KMS-11 (cell line): ENCODE data around the gene HRH3.
A peak's percentile ranks its signal among the peaks of the same experiment; 100 is the strongest.

Experiments used
- H2AFZ ChIP-seq: fragments of 200-600 bp; sonication (generic); 2 replicates; pipeline ENCODE4 v1.6.1; 2016; ENCODE audit warnings: antibody characterized with exemption, mixed run types, low read depth
- H3K27ac ChIP-seq: fragments of 200-600 bp; sonication (generic); 2 replicates; pipeline ENCODE4 v1.6.1; 2016; ENCODE audit warnings: mild to moderate bottlenecking, mixed run types
- H3K27me3 ChIP-seq: fragments of 200-600 bp; sonication (generic); 2 replicates; pipeline ENCODE4 v1.6.1; 2017; ENCODE audit warnings: mild to moderate bottlenecking, low read depth, mixed run types, moderate library complexity; ENCODE audit not compliant: insufficient read depth
- H3K36me3 ChIP-seq: fragments of 200-600 bp; sonication (generic); 2 replicates; pipeline ENCODE4 v1.6.1; 2017; ENCODE audit warnings: mild to moderate bottlenecking, mixed run types; ENCODE audit not compliant: insufficient read depth
- H3K4me1 ChIP-seq: fragments of 200-600 bp; sonication (generic); 2 replicates; pipeline ENCODE4 v1.6.1; 2016; ENCODE audit warnings: mild to moderate bottlenecking, low read depth, mixed run types; ENCODE audit not compliant: poor library complexity, severe bottlenecking
- H3K4me2 ChIP-seq: fragments of 200-600 bp; sonication (generic); 2 replicates; pipeline ENCODE4 v1.7.0; 2016; ENCODE audit warnings: mild to moderate bottlenecking, mixed run types
- H3K4me3 ChIP-seq: fragments of 200-600 bp; sonication (generic); IDR thresholded peaks from 2 replicates; pipeline ENCODE4 v1.6.1; 2017; ENCODE audit warnings: low read depth, low read length, mixed read lengths; ENCODE audit not compliant: insufficient read depth
- H3K79me2 ChIP-seq: fragments of 200-600 bp; sonication (generic); 2 replicates; pipeline ENCODE4 v1.6.1; 2016; ENCODE audit warnings: low read depth, mixed run types; ENCODE audit not compliant: insufficient read depth
- H3K9ac ChIP-seq: fragments of 200-600 bp; sonication (generic); 2 replicates; pipeline ENCODE4 v1.6.1; 2016; ENCODE audit warnings: mild to moderate bottlenecking, mixed run types
- H4K20me1 ChIP-seq: fragments of 200-600 bp; sonication (generic); 2 replicates; pipeline ENCODE4 v1.6.1; 2016; ENCODE audit warnings: mild to moderate bottlenecking, mixed run types; ENCODE audit not compliant: insufficient read depth
- TF ChIP-seq, protein P1 (sequence below): fragments of 200-600 bp; sonication (generic); conservative IDR thresholded peaks from 2 replicates; pipeline ENCODE4 v1.6.1; 2017; ENCODE audit warnings: low read depth, mild to moderate bottlenecking, antibody characterized with exemption, low read length, moderate library complexity, mixed read lengths

Gene HRH3

DNA sequence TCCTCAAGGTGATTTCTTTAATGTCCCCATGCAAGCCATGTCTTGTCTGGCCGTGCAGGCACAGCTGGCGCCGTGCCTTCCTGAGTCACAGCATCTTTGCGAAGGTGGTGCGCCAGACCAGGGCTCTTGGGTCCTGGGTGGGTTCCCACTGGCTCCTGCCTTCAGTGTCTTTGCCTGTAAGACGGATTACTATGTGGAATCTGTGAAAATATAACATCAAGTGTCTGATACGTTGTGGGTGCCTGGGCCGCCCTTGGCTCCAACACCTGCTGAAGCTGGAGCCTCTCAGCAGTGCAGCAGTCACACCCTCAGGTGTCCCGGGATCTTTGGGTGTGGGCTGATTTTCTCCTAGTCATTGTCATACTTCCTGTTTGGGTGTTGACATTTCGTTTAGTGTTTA, 21.4 kb upstream of the HRH3 start:
- no peaks in the 10 kb centered on the region; the same call in 1 of the 2 replicates for H3K79me2 ChIP-seq
- no peak overlapping the region for H2AFZ ChIP-seq
- H3K27me3 ChIP-seq = no peaks in the 10 kb centered on the region
- H3K4me1 ChIP-seq = peaks cover 9% of the 10 kb centered on the region
- no peak overlapping the region for H3K4me2 ChIP-seq
- H4K20me1 ChIP-seq = no peaks in the 10 kb centered on the region
- H3K9ac ChIP-seq = no peak overlapping the region
- no peak overlapping the region for H3K4me3 ChIP-seq
- TF ChIP-seq, protein P1, sequence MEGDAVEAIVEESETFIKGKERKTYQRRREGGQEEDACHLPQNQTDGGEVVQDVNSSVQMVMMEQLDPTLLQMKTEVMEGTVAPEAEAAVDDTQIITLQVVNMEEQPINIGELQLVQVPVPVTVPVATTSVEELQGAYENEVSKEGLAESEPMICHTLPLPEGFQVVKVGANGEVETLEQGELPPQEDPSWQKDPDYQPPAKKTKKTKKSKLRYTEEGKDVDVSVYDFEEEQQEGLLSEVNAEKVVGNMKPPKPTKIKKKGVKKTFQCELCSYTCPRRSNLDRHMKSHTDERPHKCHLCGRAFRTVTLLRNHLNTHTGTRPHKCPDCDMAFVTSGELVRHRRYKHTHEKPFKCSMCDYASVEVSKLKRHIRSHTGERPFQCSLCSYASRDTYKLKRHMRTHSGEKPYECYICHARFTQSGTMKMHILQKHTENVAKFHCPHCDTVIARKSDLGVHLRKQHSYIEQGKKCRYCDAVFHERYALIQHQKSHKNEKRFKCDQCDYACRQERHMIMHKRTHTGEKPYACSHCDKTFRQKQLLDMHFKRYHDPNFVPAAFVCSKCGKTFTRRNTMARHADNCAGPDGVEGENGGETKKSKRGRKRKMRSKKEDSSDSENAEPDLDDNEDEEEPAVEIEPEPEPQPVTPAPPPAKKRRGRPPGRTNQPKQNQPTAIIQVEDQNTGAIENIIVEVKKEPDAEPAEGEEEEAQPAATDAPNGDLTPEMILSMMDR = no peak
- H3K36me3 ChIP-seq = no peaks in the 10 kb centered on the region
- no peak overlapping the region for H3K27ac ChIP-seq

DNA sequence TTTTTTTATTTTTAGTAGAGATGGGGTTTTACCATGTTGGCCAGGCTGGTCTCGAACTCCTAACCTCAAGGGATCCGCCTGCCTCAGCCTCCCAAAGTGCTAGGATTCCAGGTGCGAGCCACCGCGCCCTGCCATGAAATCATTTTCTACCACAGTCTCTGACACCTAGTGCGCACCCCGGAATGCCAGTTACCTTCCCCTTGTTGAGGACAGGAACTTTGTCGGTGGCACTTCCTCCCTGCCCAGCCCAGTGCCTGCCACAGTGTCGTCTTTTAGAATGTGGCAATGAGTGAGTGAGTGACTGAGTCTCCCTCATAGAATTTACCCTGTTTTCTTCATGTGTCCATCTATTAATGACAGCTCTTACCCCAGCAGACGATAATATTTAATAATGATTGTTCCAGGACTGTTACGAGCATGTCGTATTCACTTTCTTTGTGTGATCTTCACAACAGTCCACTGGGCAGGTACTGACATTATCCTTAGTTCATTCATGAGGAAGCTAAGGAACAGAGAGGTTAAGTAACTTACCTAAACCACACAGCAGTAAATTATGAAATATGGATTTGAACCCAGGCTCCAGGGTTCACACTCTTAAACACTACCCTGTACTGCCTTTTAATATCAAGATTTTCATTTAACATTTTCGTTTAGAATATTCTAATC, 20.1 kb upstream of the HRH3 start:
- no peaks in the 10 kb centered on the region; the same call in 1 of the 2 replicates for H3K79me2 ChIP-seq
- H3K4me2 ChIP-seq = no peak overlapping the region
- H3K9ac ChIP-seq = no peak overlapping the region
- no peak overlapping the region for H3K4me3 ChIP-seq
- no peak overlapping the region for H2AFZ ChIP-seq
- H3K36me3 ChIP-seq = no peaks in the 10 kb centered on the region
- peaks cover 9% of the 10 kb centered on the region for H3K4me1 ChIP-seq
- peaks cover 12% of the 10 kb centered on the region; the same call in 1 of the 2 replicates for H3K27me3 ChIP-seq
- H4K20me1 ChIP-seq = no peaks in the 10 kb centered on the region
- TF ChIP-seq, protein P1 = no peak
- H3K27ac ChIP-seq = no peak overlapping the region

DNA sequence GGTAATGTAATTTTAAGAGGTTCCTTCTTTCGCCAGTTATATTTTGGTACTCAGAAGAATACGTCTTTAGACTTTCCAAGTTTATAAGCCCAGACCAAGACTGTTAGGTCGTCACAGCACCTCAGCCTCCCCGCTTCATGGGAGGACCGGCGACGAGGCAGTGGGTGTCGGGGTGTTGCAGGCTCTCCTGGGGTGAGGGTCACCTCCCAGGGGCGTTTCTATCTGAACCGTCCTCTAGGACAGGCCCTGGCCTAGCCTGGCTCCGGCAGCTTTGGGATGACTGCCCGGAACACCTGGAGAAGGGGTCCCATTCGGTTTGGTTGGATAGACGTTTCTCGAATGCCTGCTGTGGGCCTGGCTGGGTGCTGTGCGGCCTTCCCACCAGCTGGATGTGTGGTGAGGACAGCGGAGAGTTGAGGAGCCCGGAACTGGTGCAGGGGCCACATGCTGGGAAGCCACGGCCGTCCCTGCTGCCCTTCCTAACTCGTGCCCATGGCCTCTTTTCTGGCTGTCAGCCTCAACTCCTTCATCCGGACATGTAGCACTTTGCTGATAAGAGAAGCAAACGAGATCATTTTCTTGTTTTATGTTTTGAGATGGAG, 19.3 kb upstream of the HRH3 start:
- Histone ChIP-seq H4K20me1 (no peaks in the 10 kb centered on the region), H3K4me1 (peaks cover 9% of the 10 kb centered on the region), H3K36me3 (no peaks in the 10 kb centered on the region), H3K4me2 (peak overlapping the region; percentile 61), H3K4me3 (no peak overlapping the region), H3K79me2 (no peaks in the 10 kb centered on the region; the same call in 1 of the 2 replicates), H2AFZ (peak overlapping the region; percentile 21; the same call in 1 of the 2 replicates), H3K9ac (peak overlapping the region; percentile 55; the same call in 1 of the 2 replicates), H3K27me3 (peaks cover 20% of the 10 kb centered on the region), H3K27ac (no peak overlapping the region)
- TF ChIP-seq, protein P1 = no peak

DNA sequence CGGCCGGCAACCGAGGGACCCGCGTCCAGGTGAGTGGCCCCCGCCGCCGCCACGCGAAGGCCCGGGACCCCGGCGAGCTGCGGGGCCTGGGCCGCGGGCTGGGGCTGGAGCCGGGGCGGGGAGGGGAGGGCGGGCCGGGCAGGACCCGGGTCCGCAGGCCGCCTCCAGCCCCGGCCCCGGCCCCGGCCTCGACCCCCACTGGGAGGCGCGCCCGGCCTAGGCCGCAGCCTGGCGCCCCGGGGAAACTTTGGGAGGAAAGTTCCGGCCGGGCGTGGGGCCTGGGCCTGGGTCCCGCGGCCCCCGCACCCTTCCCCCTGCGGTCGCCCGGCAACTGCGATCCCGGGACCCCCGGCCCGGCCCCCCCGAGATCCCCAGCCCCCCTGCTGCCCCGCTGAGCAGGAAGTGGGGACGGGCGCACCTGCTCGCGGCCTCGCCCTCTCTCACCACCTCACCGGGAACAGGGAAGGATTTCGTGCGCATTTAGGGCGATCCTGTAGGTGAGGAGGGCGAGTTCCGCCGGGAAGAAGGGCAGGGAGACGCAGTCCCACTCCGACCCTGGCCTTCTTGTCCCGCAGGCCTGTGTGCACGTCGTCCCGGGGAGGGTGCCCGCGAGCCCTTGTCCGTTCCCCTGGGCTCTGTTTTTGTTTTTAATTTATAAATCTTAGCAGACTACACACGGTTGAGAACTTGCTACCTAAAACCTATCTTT, 18.6 kb upstream of the HRH3 start:
- H3K4me1 ChIP-seq = peaks cover 9% of the 10 kb centered on the region
- H3K36me3 ChIP-seq = no peaks in the 10 kb centered on the region
- H3K27ac ChIP-seq = no peak overlapping the region
- TF ChIP-seq, protein P1 = no peak
- H3K9ac ChIP-seq = peak overlapping the region; percentile 55; the same call in 1 of the 2 replicates
- H3K4me2 ChIP-seq = peak overlapping the region; percentile 61
- H3K4me3 ChIP-seq = no peak overlapping the region
- H2AFZ ChIP-seq = peak overlapping the region; percentile 21; the same call in 1 of the 2 replicates
- peaks cover 27% of the 10 kb centered on the region for H3K27me3 ChIP-seq
- no peaks in the 10 kb centered on the region; the same call in 1 of the 2 replicates for H3K79me2 ChIP-seq
- no peaks in the 10 kb centered on the region for H4K20me1 ChIP-seq
